ENCODE data around the gene ONECUT2. TPM values are rescaled to one million over a fixed set of nuclear protein-coding genes. Genes with fewer than 3 reads are reported as not detected.

Gene ONECUT2
- total and polyA plus RNA-seq, 9 of the 15 experiments (the other 6 are each of a cell fraction or from before 2014, with no cell fraction given) = 0.27 to 2.5 (median 0.83) TPM

DNA sequence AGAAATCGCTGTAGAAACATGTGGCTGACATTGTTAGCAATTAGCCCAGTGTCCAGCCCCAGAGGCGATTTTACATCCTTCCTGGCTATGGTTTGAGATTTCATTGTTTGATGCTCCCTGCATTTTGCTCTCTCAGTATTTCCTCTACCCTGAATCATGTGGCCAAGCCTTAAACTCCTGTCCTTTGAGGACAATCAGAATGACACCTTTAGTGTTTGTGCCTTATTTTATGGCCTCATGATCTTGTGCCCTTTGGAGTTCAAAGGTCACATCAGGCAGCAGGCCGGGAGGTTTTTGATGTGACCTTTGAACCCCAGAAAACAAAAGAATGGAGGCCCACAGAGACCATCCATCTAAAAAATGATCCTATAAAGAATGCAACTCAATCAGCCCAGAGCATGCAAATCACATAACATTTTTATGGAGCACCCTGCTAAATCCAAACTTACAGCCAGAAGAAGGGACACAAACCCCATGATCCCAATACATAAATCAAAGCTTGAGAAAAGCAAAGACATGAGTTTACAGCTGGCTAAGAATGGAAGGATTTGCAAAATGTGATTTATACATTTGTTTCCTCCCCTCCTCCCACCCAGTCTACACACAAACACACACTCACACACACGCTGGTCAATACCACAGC lies 98.8 kb downstream of the ONECUT2 start:
- Histone ChIP-seq H3K4me2 (ENCODE audit: insufficient read depth, low read length) (no peak overlapping the region), H3K79me2 (ENCODE audit: control insufficient read depth, insufficient read depth, low read length) (no peaks in the 10 kb centered on the region), H3K9me3 (replicated peaks; ENCODE audit: control insufficient read depth, insufficient read depth, low read depth, low read length) (no peaks in the 10 kb centered on the region), H3K27me3 (ENCODE audit: control insufficient read depth in 2 of 2, insufficient read depth in 2 of 2, low read length in 2 of 2) (peaks cover 0 to 18% of the 10 kb centered on the region in 2 experiments; a peak in 2 of 5 replicates), H3K9ac (ENCODE audit: insufficient read depth in 1 of 2, low read depth in 2 of 2, low read length in 2 of 2) (no peak overlapping the region), H3K4me1 (replicated peaks in 1 of 2; ENCODE audit: control insufficient read depth in 2 of 2, insufficient read depth in 2 of 2, low read length in 2 of 2) (no peaks in the 10 kb centered on the region; a peak in 2 of 5 replicates), H3K9me1 (ENCODE audit: control insufficient read depth, insufficient read depth, low read length) (no peaks in the 10 kb centered on the region), H4K20me1 (replicated peaks; ENCODE audit: control insufficient read depth, insufficient read depth, low read length) (no peaks in the 10 kb centered on the region), H2AFZ (ENCODE audit: low read depth, low read length) (no peak overlapping the region), H3K27ac (ENCODE audit: extremely low read depth, low read depth, low read length) (no peak overlapping the region), H3K4me3 (no peak overlapping the region), H3K36me3 (ENCODE audit: control insufficient read depth, insufficient read depth, low read length) (no peaks in the 10 kb centered on the region)
- BruUV-seq (replicated peaks) = no TSS peak
- intact Hi-C loops (cut with micrococcal nuclease) (no loop called here), in situ Hi-C loops (cut with MboI) (no loop called here)
- WGBS (ENCODE audit: insufficient coverage, low coverage, missing lambda C conversion rate) = 9% methylated on average over 4 of the region's 4 CpGs
- DNase-seq (ENCODE audit: extremely low read depth in 1 of 4, low spot score in 3 of 4) (no peak), FAIRE-seq (no peak), ATAC-seq (no peak)
- ChIA-PET CTCF (ENCODE audit: low intra/inter-chr PET ratio) (no interaction called here), POLR2A (no interaction called here)
- TF ChIP-seq ASH1L (IDR thresholded peaks at IDR 0.05; ENCODE audit: borderline replicate concordance, low read depth, partially characterized antibody) (no peak), NR2C1 (IDR thresholded peaks at IDR 0.05) (peak; percentile 60), NR2C1 (tag; IDR thresholded peaks at IDR 0.05) (peak; percentile 60; the same call in 1 of the 2 replicates), NR2C2 (CRISPR knock-in tag; IDR thresholded peaks at IDR 0.05) (0 out of 2 replicates have a peak, but pooled peaks have one; percentile 46), NR2C2 (tag; IDR thresholded peaks at IDR 0.05) (peak; percentile 71), CEBPG (CRISPR knock-in tag; IDR thresholded peaks at IDR 0.05) (no peak), CEBPG (tag; conservative IDR thresholded peaks at IDR 0.05 in 1 of 2, IDR thresholded peaks at IDR 0.05 in 1 of 2) (0 out of 4 replicates have a peak, but pooled peaks of 1 of the 2 experiments have one; percentile 13)
